Loucy (cell line): Measurements from ENCODE around the gene PRDM10.
"Not testable (repeated sequence)": the region's sequence is repeated elsewhere in the genome, so short reads cannot be mapped to it uniquely, and the experiment has no call there.

Source experiments
- H2AFZ ChIP-seq: fragments of 200-600 bp; sonication (generic); 2 replicates; pipeline ENCODE4 v1.6.0; 2016; ENCODE audit warnings: antibody characterized with exemption, mild to moderate bottlenecking, low read length, moderate library complexity
- H3F3A ChIP-seq: fragments of 200-600 bp; 2 replicates; pipeline ENCODE4 v1.6.0; 2016; ENCODE audit warnings: antibody characterized with exemption, low read depth, mild to moderate bottlenecking
- H3K27me3 ChIP-seq: fragments of 200-600 bp; sonication (generic); 2 replicates; pipeline ENCODE4 v1.6.1; 2014; ENCODE audit warnings: low read length, mild to moderate bottlenecking; ENCODE audit not compliant: insufficient read depth, poor library complexity, severe bottlenecking
- H3K36me3 ChIP-seq: fragments of 200-600 bp; sonication (generic); 2 replicates; pipeline ENCODE4 v1.6.1; 2016; ENCODE audit warnings: low read length; ENCODE audit not compliant: insufficient read depth
- H3K4me1 ChIP-seq: fragments of 200-600 bp; sonication (generic); 2 replicates; pipeline ENCODE4 v1.5.1; 2014; ENCODE audit warnings: low read length, mild to moderate bottlenecking; ENCODE audit not compliant: insufficient read depth, poor library complexity, severe bottlenecking
- H3K4me2 ChIP-seq: fragments of 200-600 bp; sonication (generic); 2 replicates; pipeline ENCODE4 v1.6.0; 2014; ENCODE audit warnings: antibody characterized with exemption, low read length, low read depth, mild to moderate bottlenecking; ENCODE audit not compliant: poor library complexity, severe bottlenecking
- H3K4me3 ChIP-seq: fragments of 200-600 bp; sonication (generic); 2 replicates; pipeline ENCODE4 v1.5.1; 2014; ENCODE audit warnings: low read length, mild to moderate bottlenecking, mixed read lengths; ENCODE audit not compliant: poor library complexity, severe bottlenecking
- H3K79me2 ChIP-seq: fragments of 200-600 bp; sonication (generic); 2 replicates; pipeline ENCODE4 v1.6.1; 2014; ENCODE audit warnings: low read length; ENCODE audit not compliant: insufficient read depth
- H3K9ac ChIP-seq: fragments of 200-600 bp; sonication (generic); 2 replicates; pipeline ENCODE4 v1.6.0; 2014; ENCODE audit warnings: mild to moderate bottlenecking, low read depth, low read length, moderate library complexity; ENCODE audit not compliant: poor library complexity, severe bottlenecking
- H3K9me2 ChIP-seq: fragments of 200-600 bp; sonication (generic); replicated peaks from 2 replicates; pipeline ENCODE4 v1.6.1; 2016; ENCODE audit warnings: low read depth, low read length, mixed read lengths
- H3K9me3 ChIP-seq: fragments of 200-600 bp; sonication (generic); 2 replicates; pipeline ENCODE4 v1.6.1; 2014; ENCODE audit warnings: mild to moderate bottlenecking, antibody characterized with exemption, low read length, low read depth; ENCODE audit not compliant: insufficient read depth
- H4K20me1 ChIP-seq: fragments of 200-600 bp; sonication (generic); 2 replicates; pipeline ENCODE4 v1.6.0; 2014; ENCODE audit warnings: antibody characterized with exemption, low read length, mild to moderate bottlenecking; ENCODE audit not compliant: insufficient read depth, poor library complexity, severe bottlenecking
- EZH2phosphoT487 ChIP-seq: fragments of 200-600 bp; IDR thresholded peaks from 2 replicates; pipeline ENCODE4 v1.6.1; 2018; ENCODE audit warnings: antibody characterized with exemption, mild to moderate bottlenecking, moderate library complexity, borderline replicate concordance
- TF ChIP-seq, protein P1 (sequence below): fragments of 200-600 bp; sonication (generic); conservative IDR thresholded peaks from 2 replicates; pipeline ENCODE4 v1.5.1; 2014; ENCODE audit warnings: mild to moderate bottlenecking, antibody characterized with exemption, low read length

Gene PRDM10

DNA sequence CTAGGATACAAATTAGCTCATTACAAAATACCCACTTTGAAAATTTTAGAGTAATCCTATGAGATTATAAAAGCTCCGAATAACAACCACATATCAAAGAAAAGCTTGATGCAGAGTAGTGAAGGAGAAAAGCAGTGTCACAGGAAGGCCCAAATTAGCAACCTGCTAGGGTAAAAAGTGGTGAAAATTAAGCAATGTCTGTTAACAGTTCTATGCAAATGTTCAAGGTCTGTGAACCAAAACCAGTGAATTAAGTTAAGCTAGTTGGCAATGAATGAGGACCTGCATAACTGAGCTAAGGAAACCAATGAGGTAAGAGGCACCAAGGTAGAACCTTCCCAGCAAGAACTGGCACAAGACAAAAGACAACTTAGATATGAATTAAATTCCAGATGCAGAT lies 29.6 kb downstream of the PRDM10 start:
- no peak overlapping the region for H3K9ac ChIP-seq
- H3K4me1 ChIP-seq, result no peaks in the 10 kb centered on the region

DNA sequence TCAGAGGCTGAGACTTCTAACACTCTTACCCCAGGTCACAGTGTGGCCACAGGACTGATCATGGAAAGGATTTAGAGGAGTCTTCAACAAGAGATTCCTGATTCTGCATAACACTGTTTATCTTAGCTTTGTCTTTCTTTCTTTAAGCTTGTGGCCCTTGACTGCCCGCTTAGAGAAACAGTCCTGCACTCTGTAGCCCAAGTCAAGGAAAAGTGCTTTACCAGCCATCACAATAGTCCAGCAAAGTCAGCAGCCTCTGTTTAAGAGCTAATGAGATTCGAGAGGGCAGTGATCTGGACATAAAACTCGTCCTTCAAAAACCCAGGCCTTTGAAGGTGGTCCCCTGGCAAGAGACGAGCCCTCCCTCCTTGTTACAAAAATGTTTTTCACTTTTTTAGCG lies 30.0 kb downstream of the PRDM10 start:
- Histone ChIP-seq H3K9me3 (no peaks in the 10 kb centered on the region), H3K36me3 (no peaks in the 10 kb centered on the region), H3K79me2 (no peaks in the 10 kb centered on the region), H3K4me1 (no peaks in the 10 kb centered on the region), H3K27me3 (no peaks in the 10 kb centered on the region), H3K4me2 (no peak overlapping the region), H2AFZ (no peak overlapping the region), H3K4me3 (no peak overlapping the region), H3K9me2 (no peaks in the 10 kb centered on the region), H3F3A (no peaks in the 10 kb centered on the region), H4K20me1 (no peaks in the 10 kb centered on the region), H3K9ac (no peak overlapping the region)
- TF ChIP-seq, protein P1, sequence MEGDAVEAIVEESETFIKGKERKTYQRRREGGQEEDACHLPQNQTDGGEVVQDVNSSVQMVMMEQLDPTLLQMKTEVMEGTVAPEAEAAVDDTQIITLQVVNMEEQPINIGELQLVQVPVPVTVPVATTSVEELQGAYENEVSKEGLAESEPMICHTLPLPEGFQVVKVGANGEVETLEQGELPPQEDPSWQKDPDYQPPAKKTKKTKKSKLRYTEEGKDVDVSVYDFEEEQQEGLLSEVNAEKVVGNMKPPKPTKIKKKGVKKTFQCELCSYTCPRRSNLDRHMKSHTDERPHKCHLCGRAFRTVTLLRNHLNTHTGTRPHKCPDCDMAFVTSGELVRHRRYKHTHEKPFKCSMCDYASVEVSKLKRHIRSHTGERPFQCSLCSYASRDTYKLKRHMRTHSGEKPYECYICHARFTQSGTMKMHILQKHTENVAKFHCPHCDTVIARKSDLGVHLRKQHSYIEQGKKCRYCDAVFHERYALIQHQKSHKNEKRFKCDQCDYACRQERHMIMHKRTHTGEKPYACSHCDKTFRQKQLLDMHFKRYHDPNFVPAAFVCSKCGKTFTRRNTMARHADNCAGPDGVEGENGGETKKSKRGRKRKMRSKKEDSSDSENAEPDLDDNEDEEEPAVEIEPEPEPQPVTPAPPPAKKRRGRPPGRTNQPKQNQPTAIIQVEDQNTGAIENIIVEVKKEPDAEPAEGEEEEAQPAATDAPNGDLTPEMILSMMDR, result no peak
- no peak for TF ChIP-seq EZH2phosphoT487

More for the DNA sequence above, 29.6 kb downstream of the PRDM10 start:
- Histone ChIP-seq H4K20me1 (no peaks in the 10 kb centered on the region), H3K4me2 (no peak overlapping the region), H3K27me3 (no peaks in the 10 kb centered on the region), H3K4me3 (no peak overlapping the region), H3K9me2 (no peaks in the 10 kb centered on the region), H3K36me3 (no peaks in the 10 kb centered on the region), H2AFZ (no peak overlapping the region), H3K79me2 (no peaks in the 10 kb centered on the region), H3K9me3 (no peaks in the 10 kb centered on the region), H3F3A (no peaks in the 10 kb centered on the region)
- TF ChIP-seq, protein P1, result no peak
- no peak for TF ChIP-seq EZH2phosphoT487

DNA sequence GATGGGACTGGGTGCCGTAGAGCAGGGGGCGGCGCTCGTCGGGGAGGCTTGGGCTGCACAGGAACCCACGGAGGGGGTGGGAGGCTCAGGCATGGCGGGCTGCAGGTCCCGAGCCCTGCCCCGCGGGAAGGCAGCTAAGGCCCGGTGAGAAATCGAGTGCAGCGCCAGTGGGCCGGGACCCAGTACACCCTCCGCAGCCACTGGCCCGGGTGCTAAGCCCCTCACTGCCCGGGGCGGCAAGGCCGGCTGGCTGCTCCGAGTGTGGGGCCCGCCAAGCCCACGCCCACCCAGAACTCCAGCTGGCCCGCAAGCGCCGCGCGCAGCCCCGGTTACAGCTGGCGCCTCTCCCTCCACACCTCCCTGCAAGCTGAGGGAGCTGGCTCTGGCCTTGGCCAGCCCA lies 30.8 kb downstream of the PRDM10 start:
- H3K36me3 ChIP-seq, H3K79me2 ChIP-seq, H3K4me1 ChIP-seq, H3K9me3 ChIP-seq, H4K20me1 ChIP-seq, H3K9ac ChIP-seq, H3K4me3 ChIP-seq, H2AFZ ChIP-seq, H3K27me3 ChIP-seq, H3K9me2 ChIP-seq, H3K4me2 ChIP-seq, H3F3A ChIP-seq: not testable (repeated sequence)

DNA sequence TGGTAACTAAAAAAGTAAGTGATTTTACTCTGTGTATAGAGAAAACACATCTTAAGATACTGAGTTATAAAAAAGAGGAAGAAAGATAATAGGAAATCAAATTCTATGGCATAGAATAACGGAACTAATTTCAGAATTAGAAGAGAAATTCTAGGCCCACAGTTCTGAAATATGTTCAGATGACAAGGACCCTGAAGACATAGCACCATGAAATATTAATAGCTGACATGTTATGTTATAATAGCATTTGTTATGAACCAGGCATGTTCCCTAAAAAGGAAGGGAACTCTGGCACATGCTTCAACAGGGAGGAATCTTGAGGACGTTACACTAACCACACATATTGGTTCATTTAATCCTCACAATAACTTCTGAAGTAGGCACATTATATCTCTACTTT lies 32.7 kb downstream of the PRDM10 start:
- Histone ChIP-seq H4K20me1 (no peaks in the 10 kb centered on the region), H2AFZ (no peak overlapping the region), H3K4me3 (no peak overlapping the region), H3K36me3 (no peaks in the 10 kb centered on the region), H3K9ac (no peak overlapping the region), H3K79me2 (no peaks in the 10 kb centered on the region), H3K4me1 (no peaks in the 10 kb centered on the region), H3K4me2 (no peak overlapping the region), H3K9me2 (no peaks in the 10 kb centered on the region), H3K9me3 (no peaks in the 10 kb centered on the region), H3K27me3 (no peaks in the 10 kb centered on the region), H3F3A (no peaks in the 10 kb centered on the region)
- TF ChIP-seq, protein P1, result no peak
- no peak for TF ChIP-seq EZH2phosphoT487
